ENCODE data around the gene TYRP1. TPM values are rescaled to one million over a fixed set of nuclear protein-coding genes. Genes with fewer than 3 reads are reported as not detected.
A peak's percentile ranks its signal among the peaks of the same experiment; 100 is the strongest.

Gene TYRP1
- total and polyA plus RNA-seq, 8 donors, result 0.18 to 4.7 (median 2.2) TPM; not detected in 4

DNA sequence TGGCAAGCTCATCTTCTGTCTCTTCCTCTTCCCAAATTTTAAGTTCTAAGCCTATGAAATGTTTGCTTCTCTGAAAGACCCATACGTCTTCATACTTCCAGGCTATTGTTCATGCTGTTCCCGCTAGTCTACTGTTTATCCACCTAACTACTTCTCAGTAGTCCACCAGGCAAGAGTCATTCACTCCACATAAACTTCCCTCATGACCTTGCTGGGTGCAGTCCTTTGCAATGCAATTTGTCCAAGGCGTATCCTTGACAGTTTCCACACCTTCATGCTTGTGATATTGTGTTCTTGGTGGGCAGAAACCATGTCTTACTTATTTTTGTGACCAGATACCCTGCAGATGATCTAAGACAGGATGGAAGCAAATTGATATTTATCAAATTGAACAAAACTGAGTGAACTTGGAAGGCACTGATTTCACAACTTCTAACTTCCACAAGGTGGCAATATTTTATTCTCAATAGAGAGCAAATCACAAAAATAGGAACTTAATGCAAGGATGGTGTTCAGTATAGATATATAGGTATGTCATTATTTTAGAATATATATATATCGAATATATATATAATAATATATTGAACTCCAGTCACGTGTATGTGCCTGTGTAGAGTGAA is 30.3 kb downstream of the TYRP1 start:
- intact Hi-C loops (cut with DNase I; ENCODE audit: low total_unique reads), result loop anchor here (10.0 kb wide), 1 partner anchor 361 kb away; no protein-coding TSS in a partner anchor
- no peak overlapping the region for H3K4me3 ChIP-seq
- H3K27ac ChIP-seq, result no peak overlapping the region
- no peaks in the 10 kb centered on the region for H3K4me1 ChIP-seq
- 35 to 54% (median 39%) methylated on average over 5 of the region's 5 CpGs for WGBS, 5 donors
- TF ChIP-seq, protein P1, sequence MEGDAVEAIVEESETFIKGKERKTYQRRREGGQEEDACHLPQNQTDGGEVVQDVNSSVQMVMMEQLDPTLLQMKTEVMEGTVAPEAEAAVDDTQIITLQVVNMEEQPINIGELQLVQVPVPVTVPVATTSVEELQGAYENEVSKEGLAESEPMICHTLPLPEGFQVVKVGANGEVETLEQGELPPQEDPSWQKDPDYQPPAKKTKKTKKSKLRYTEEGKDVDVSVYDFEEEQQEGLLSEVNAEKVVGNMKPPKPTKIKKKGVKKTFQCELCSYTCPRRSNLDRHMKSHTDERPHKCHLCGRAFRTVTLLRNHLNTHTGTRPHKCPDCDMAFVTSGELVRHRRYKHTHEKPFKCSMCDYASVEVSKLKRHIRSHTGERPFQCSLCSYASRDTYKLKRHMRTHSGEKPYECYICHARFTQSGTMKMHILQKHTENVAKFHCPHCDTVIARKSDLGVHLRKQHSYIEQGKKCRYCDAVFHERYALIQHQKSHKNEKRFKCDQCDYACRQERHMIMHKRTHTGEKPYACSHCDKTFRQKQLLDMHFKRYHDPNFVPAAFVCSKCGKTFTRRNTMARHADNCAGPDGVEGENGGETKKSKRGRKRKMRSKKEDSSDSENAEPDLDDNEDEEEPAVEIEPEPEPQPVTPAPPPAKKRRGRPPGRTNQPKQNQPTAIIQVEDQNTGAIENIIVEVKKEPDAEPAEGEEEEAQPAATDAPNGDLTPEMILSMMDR (IDR thresholded peaks at IDR 0.05), result peak in 4 of 7 experiments; percentile 29 to 56 (median 38)
- no peak for TF ChIP-seq POLR2AphosphoS5 (IDR thresholded peaks at IDR 0.05)
- peak in 1 of 2 donors; percentile 35 for DNase-seq
- H3K36me3 ChIP-seq, result no peaks in the 10 kb centered on the region
- no peaks in the 10 kb centered on the region for H3K27me3 ChIP-seq
- H3K9me3 ChIP-seq, result no peaks in the 10 kb centered on the region

DNA sequence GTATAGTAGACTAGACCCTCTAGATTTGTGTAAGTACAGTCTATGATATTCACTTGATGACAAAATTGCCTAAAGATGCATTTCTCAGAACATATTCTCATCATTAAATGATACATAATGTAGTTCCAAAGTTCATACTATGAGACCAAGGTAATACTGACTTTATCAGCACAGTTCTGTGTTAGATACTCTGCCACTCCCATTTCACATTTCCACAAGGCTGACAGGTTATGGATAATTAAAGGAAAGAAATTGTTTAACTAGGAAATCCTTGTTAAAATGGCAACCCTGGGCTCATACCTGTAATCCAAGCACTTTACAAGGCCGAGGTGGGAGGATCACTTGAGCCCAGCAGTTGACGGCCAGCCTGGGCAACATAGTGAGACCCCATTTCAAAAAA is 33.6 kb downstream of the TYRP1 start:
- intact Hi-C loops (cut with DNase I; ENCODE audit: low total_unique reads), result loop anchor here (10.0 kb wide), 1 partner anchor 358 kb away; no protein-coding TSS in a partner anchor
- no peak for DNase-seq
- Histone ChIP-seq H3K4me1 (no peaks in the 10 kb centered on the region), H3K4me3 (no peak overlapping the region), H3K27me3 (no peaks in the 10 kb centered on the region), H3K27ac (no peak overlapping the region), H3K9me3 (no peaks in the 10 kb centered on the region), H3K36me3 (no peaks in the 10 kb centered on the region)
- TF ChIP-seq EP300 (IDR thresholded peaks at IDR 0.05) (no peak), POLR2A (IDR thresholded peaks at IDR 0.05) (no peak), POLR2AphosphoS5 (IDR thresholded peaks at IDR 0.05) (no peak)
- TF ChIP-seq, protein P1 (IDR thresholded peaks at IDR 0.05), result no peak
- 82 to 88% (median 83%) methylated on average over 2 of the region's 2 CpGs for WGBS, 5 donors

DNA sequence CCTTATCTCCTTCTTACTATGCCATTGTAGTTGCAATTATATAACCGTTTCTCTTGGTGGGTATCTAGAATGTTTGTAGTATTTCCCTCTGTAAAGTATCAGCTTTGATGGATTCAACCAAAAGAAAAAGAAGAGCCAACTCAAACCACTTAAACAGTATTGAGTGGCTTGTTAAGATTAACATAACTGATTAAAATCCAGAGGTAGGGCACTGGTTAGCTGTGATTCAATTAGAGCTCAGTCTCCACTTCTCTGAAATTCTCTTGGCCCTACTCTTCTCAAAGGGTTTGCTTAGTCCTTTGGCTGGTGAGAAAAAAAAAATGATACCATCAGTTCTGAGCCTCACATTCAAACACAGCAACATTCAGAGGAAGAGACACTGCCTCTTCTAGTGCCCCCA is 37.0 kb downstream of the TYRP1 start:
- intact Hi-C loops (cut with DNase I; ENCODE audit: low total_unique reads), result no loop called here
- DNase-seq, result no peak
- H3K36me3 ChIP-seq, result no peaks in the 10 kb centered on the region
- no peaks in the 10 kb centered on the region for H3K4me1 ChIP-seq
- H3K9me3 ChIP-seq, result peaks cover 0 to 12% (median 4%) of the 10 kb centered on the region in 4 donors
- no peak overlapping the region for H3K4me3 ChIP-seq
- H3K27ac ChIP-seq, result no peak overlapping the region
- H3K27me3 ChIP-seq, result no peaks in the 10 kb centered on the region
- TF ChIP-seq POLR2A (IDR thresholded peaks at IDR 0.05) (no peak), POLR2AphosphoS5 (IDR thresholded peaks at IDR 0.05) (no peak), EP300 (IDR thresholded peaks at IDR 0.05) (no peak)
- TF ChIP-seq, protein P1 (IDR thresholded peaks at IDR 0.05), result no peak
- WGBS, 5 donors, result 75 to 88% (median 81%) methylated on average over 1 of the region's 1 CpG

DNA sequence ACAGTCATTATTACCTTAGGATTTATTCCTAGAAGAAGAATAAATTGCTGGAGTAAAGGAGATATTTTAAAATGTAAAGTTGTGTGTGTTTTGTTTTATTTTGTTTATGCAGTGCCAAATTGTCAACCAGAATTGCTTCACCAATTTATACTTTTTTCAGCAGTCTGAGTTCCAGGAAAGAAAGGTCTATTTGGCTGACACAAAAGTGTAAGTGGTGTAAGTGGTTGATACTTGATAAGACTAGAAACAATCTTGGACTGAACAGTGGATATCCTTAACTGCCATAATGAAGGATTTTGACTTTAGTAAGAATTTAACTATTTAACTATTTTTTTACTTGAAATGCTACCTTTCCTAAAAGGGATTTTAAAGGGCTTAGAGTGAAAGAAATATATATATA is 37.7 kb downstream of the TYRP1 start:
- H3K27me3 ChIP-seq, result no peaks in the 10 kb centered on the region
- intact Hi-C loops (cut with DNase I; ENCODE audit: low total_unique reads), result no loop called here
- TF ChIP-seq EP300 (IDR thresholded peaks at IDR 0.05) (no peak), POLR2A (IDR thresholded peaks at IDR 0.05) (no peak), POLR2AphosphoS5 (IDR thresholded peaks at IDR 0.05) (no peak)
- TF ChIP-seq, protein P1 (IDR thresholded peaks at IDR 0.05), result no peak
- no peaks in the 10 kb centered on the region for H3K36me3 ChIP-seq
- no peak overlapping the region for H3K4me3 ChIP-seq
- no peaks in the 10 kb centered on the region for H3K4me1 ChIP-seq
- no peak for DNase-seq
- H3K27ac ChIP-seq, result no peak overlapping the region
- H3K9me3 ChIP-seq, result peaks cover 0 to 12% (median 4%) of the 10 kb centered on the region in 4 donors

Data from stomach (tissue), 9 donors.